ENCODE data around the gene PCID2.

Gene PCID2

GRCh38 chr13:113148940-113149503 lies 59.4 kb downstream of the PCID2 start:
- no peak for DNase-seq (ENCODE audit: low spot score)

GRCh38 chr13:113148407-113148806 lies 60.1 kb downstream of the PCID2 start:
- no peak for DNase-seq (ENCODE audit: low spot score)

DNA sequence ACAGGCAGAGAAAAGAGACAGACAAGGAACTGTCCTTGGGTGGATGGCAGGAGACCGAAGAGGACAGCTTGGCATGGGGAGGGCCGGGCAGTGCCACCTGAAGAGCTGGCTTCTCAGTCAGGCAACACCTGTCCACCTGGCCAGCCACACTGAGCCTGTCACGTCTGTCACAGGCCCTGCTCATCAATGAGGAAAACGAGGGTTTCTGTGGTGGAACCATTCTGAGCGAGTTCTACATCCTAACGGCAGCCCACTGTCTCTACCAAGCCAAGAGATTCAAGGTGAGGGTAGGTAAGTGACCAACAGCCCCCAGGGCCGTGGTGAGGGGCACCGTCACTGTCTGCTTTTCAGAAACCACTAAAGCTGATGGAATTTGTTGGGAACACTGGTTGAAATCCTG lies 61.3 kb downstream of the PCID2 start:
- no peak for DNase-seq (ENCODE audit: low spot score)

GRCh38 chr13:113146750-113147149 lies 61.7 kb downstream of the PCID2 start:
- no peak for DNase-seq (ENCODE audit: low spot score)

GRCh38 chr13:113145911-113146598 lies 62.4 kb downstream of the PCID2 start:
- DNase-seq (ENCODE audit: low spot score): no peak

DNA sequence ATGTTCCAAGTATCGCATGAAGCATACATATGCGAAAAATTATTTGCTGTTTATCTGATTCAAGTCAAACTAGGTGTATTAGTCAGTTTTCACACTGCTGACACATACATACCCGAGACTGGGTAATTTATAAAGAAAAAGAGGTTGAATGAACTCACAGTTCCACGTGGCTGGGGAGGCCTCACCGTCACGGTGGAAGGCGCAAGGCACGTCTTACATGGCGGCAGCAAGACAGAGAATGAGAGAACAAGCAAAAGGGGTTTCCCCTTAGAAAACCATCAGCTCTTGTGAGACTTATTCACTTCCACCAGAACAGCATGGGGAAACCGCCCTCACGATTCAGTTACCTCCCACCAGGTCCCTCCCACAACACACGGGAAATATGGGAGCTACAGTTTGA lies 63.0 kb downstream of the PCID2 start:
- DNase-seq (ENCODE audit: low spot score): no peak

DNA sequence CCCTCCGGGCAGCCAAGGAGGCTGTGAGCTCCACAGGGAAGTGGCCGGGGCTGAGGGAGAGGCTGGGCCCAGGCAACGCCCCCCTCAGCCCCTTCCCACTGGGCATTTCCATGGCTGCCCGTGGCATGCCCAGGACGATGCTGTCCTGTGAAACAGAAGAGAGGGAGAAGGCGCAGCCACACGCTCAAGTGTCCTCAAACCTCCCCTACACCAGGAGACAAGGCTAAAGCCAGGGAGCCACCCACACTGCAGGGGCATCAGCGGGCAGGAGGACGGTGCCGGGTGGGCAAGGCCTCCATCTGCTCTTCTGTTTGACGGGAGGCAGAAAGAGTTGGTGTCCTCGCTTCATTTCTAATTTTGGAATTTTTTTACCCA lies 64.2 kb downstream of the PCID2 start:
- no peak for DNase-seq (ENCODE audit: low spot score)

GRCh38 chr13:113143466-113144254 lies 64.8 kb downstream of the PCID2 start:
- DNase-seq (ENCODE audit: low spot score): no peak

- no peak for DNase-seq (ENCODE audit: low spot score)
These were observed 65.6 kb downstream of the PCID2 start for GRCh38 chr13:113142876-113143275.

DNA sequence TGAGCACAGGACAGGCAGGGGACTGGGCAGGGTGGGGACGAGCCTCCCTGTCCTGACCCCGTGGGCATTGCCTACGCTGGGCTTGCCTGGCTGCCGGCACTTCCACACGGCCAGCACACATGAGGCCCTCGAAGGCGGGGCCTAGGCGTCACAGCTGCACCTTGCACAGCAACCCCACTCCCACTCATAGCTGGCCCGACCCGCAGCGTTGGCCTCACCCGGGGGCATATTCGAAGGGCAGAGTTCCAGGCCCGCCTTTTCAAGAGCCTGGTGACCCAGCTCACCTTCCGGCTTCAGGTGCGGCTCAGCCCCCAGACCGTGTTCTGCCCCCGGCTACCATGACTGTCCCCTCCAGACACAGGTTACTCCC lies 66.9 kb downstream of the PCID2 start:
- no peak for DNase-seq (ENCODE audit: low spot score)

- DNase-seq (ENCODE audit: low spot score): no peak
These were observed 67.5 kb downstream of the PCID2 start for GRCh38 chr13:113140677-113141600.

DNA sequence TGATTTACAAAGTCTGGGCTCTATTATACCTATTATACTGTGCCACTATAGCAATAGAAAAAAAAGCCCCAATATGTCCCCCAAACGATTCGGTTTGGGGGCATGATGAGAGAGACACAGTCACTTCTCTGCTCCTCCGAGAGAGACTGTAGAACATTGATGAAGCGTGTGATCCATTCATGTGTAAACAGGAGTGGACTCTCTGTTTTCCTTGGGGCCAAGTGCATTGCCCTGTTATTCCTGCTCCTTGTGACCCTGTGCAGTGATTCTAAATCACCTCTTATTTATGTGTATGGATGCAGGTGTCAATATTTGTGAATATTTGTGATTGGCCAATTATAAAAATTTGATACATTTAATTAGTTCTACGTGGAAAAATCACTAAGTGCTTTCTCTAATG lies 68.9 kb downstream of the PCID2 start:
- DNase-seq (ENCODE audit: low spot score): no peak

DNA sequence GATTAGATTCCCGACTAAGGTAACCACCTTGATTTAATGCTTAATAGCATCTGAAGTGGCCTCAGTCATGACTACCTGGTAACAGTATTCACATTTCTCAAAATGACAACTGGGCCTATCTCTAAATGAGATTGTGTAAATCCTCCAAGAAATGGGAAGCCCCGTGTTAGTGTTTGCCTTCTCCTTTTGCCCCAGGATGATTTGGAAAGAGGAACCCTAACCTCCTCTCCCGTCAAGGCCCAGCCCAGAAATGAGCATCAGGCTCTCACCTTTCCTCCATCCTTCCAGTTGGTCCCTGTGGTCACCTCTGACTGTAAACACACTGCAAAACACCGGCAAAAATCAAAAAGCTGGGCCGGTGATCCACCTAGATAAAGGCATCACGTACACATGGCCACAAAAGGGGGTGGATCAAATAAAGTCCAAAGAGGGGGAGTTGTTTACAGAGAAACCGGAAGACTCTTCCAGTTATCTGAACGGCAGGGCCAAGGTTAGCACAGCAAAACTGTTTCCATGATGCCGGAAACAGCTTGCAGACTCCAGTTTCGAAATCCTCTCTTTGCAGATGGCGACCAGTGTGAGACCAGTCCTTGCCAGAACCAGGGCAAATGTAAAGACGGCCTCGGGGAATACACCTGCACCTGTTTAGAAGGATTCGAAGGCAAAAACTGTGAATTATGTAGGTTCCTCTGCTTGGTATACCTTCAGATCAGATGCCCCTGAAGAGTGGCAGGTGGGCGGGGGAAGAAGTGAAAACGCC lies 69.5 kb downstream of the PCID2 start:
- no peak for DNase-seq (ENCODE audit: low spot score)

DNA sequence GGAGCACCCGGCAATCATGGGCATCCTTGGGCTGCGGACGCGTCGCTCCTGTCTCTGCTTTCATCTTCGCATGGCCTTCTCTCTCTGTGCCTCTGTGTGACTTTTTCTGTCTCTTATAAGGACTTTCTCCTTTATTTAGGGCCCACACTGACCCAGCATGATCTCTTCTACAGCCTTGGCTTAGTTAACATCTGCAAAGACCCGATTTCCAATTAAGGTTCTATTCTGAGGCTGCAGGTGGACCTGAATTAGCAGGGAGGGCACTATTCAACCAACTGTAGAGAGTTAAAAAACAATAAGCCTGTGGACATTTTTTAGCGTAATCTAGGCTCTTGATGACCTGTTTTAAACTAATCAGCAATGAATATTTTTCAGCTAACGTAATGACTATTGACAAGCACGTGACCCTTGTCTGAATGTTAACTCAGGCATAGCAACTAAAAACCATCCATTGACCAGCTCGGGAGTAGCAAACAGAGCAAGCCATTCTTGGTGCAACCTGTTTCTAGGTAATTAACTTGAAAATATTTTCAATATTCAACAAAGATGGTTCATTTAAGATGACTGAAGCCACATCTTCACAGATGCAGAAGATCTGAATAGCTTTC lies 70.7 kb downstream of the PCID2 start:
- no peak for DNase-seq (ENCODE audit: low spot score)

GRCh38 chr13:113135281-113135760 lies 73.1 kb downstream of the PCID2 start:
- no peak for DNase-seq (ENCODE audit: low spot score)

DNA sequence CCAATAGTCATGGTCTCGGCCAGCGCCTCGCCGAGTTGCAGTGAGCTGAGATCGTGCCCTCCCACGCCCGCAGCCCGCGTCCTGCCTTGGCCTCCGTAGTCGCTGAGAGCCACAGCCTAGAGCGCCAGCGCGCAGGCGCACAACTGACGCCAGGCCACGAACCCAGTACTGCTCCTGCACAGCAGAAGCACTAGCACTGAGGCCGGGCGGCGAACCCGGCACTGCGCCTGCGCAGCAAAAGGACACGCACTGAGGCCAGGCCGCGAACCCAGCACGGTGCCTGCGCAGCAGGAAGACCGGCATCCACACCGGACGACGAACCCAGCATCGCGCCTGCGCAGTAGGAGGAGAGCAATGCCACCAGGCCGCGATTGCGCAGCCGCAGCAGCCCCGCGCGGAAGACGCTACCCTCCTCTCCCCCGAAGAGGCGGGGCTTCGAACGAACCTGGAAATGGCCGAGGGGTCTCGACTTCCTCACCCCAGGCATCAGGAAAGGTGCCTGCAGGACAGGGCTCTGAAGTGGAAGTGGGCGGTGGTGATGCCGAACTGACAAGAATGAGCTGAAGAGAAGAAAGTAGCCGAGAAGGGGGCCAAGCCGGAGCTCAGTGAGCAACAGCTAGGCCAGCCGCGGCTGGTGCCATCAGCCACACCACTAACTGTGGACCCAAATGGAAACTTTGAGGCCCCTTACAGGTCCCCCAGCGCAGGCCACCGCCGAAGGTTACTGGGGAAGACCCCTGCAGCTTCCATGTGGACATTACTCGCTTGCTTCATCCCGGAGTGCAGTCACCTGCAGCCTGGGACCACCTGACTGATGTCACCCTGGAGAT lies 78.3 kb downstream of the PCID2 start:
- peak; percentile 19 for DNase-seq (ENCODE audit: low spot score)

DNA sequence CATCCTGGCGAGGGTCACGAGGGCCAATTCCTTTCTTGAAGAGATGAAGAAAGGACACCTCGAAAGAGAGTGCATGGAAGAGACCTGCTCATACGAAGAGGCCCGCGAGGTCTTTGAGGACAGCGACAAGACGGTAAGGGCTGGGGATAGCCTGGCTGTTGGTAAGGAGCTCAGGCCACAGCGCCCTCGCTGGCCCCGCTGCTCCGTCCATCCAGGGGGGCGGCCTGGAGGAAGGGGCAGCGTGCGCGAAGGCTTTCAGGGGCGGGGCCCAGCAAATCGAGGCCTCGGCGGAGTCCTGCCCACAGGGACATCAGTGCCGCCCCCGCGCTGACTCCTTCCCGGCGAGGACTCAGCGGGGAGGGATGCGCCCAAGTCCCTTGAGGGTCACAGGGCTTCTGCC lies 79.0 kb downstream of the PCID2 start:
- DNase-seq (ENCODE audit: low spot score): no peak
